ENCODE measurements around the gene CD81.
"Not testable (repeated sequence)": the region's sequence is repeated elsewhere in the genome, so short reads cannot be mapped to it uniquely, and the experiment has no call there.

The CD81 gene, protein sequence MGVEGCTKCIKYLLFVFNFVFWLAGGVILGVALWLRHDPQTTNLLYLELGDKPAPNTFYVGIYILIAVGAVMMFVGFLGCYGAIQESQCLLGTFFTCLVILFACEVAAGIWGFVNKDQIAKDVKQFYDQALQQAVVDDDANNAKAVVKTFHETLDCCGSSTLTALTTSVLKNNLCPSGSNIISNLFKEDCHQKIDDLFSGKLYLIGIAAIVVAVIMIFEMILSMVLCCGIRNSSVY

DNA sequence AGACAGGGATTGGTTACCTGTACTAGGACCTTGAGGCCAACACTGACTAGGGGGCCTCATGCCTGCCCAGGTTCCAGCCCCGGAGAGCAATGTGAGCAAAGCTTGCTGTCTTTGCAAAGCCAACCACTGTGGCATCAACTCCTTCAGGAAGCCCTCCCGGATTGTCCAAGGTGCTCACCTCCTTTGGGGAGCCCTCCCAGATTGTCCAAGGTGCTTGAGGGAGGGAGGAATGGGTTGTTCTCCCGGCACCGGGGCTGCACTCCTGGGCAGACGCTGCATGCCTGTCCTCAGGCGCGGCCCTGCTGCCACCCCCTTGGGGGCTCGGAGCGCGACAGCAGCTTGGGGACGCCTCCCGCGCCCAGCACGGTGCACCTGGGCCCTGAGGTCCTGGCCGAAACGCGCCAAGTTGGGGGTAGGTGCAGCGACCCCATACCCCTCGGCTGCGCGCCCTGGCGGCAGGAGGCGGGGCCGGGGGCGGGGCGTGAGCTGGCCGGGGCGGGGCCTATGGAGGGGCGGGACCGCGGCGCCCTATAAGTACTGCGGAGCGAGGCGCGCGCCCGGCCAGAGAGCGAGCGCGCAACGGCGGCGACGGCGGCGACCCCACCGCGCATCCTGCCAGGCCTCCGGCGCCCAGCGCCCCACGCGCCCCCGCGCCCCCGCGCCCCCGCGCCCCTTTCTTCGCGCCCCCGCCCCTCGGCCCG, at the start of gene CD81:
CD81 (plus strand) TSS at position 560 of the 701 bp plus-strand sequence. CDS start 240 bp downstream, outside the sequence.
- no peak for DNase-seq

DNA sequence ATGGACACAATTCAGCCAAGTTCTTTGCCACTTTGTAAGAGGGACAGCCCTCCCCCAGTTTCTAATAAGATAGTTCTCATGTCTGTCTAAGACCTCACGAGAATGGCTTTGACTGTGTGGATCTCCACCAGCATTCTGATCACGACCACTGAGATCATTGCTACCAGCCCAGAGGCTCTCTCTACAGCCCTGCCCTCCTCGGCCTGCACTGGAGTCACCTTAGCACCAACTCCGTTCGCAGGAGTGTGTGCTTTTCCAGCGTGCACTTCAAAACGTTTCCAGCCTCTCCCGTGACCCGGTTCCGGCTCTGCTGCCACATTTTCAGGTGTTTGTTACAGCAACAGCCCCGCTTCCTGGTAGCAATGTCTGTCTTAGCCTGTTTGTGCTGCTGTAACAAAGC, 49.1 kb upstream of the CD81 start:
- DNase-seq = no peak

DNA sequence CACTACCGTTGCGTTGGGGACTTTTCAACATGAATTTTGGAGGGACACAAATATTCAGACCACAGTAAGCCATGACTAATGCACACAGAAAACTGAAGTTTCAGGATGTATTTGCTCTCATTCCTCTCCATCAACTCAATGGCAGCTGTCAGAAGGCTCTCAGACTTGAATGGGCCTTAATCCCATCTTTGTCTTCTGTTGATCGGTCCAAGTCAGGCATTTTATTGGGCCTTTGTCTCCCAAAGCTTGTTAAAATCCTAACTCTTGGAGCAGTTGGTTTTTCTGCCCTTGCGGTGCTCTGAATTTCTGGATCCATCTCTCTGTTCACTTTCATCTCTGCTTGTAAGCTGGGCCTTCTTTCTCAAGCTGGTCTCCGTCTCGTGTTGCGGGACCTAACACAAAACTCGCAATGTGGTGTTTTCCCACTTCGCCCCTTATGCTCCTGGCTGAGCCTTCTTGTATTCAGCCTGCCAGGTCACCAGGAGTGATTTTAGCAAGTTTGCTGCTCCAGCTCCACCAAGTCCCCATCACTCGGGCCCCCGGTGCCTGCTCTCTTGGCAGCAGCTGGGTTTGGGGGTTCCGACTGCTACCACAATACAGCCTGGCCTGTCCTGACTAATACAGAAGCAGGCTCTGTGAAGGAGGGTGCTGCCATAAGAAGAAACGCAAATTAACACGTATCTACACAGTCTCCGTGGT, 48.3 kb upstream of the CD81 start:
- DNase-seq = no peak

DNA sequence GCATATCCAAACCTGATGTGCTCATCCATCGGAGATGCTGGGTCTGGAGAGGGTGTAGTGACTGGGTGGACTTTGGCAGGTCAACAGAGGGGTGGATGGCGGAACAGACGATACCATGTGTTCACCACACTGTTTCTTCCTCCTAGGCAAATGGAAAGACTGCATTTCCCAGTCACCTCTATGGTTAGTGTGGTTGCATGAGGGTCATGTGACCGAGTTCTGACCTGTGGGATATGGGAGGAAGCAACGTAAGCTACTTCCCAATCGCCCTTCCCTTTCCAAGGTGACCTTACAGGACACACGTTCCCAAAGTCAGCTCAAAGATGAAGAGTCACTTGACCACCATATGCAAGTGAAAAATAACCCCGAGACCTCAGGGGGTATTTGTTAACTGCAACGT, 47.6 kb upstream of the CD81 start:
- no peak for DNase-seq

DNA sequence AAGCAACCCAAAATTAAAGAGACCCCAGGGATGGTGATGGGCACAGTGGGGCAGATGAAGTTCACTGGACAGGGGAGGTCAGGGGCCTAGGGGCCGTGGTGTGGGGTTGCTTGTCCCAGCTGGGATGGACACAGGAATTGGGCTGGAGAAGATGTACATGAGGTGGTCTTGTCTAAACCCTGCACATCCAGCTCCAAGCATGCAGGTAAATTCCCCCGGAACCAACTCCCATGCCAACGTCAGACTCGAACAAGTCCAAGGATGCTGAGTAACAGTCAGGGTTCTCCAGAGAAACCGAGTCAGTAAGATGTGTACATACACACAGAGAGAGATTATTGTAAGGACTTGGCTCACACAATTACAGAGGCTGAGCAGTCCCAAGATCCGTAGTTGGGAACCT, 46.4 kb upstream of the CD81 start:
- no peak for DNase-seq

DNA sequence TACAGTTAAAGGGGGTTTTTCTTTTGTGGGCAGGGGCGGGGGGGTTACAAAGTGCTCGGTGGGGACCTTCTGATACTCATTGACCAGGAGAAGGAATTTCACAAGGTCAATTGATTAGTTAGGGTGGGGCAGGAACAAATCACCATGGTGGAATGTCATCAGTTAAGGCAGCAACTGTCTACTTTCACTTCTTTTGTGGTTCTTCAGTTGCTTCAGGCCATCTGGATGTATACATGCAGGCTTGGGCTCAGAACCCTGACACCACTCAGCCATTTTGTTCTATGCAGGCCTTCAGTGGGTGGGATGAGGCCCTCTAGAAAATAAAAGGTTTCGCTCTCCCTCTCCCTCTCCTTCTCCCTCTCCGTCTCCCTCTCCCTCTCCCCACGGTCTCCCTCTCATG, 45.7 kb upstream of the CD81 start:
- DNase-seq = no peak

DNA sequence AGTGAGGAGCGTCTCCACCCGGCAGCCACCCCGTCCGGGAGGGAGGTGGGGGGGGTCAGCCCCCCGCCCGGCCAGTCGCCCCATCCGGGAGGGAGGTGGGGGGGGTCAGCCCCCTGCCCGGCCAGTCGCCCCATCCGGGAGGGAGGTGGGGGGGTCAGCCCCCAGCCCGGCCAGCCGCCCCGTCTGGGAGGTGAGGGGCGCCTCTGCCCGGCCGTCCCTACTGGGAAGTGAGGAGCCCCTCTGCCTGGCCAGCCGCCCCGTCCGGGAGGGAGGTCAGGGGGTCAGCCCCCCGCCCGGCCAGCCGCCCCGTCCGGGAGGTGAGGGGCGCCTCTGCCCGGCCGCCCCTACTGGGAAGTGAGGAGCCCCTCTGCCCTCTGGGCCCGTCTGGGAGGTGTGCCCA, 44.5 kb upstream of the CD81 start:
- not testable (repeated sequence) for DNase-seq

DNA sequence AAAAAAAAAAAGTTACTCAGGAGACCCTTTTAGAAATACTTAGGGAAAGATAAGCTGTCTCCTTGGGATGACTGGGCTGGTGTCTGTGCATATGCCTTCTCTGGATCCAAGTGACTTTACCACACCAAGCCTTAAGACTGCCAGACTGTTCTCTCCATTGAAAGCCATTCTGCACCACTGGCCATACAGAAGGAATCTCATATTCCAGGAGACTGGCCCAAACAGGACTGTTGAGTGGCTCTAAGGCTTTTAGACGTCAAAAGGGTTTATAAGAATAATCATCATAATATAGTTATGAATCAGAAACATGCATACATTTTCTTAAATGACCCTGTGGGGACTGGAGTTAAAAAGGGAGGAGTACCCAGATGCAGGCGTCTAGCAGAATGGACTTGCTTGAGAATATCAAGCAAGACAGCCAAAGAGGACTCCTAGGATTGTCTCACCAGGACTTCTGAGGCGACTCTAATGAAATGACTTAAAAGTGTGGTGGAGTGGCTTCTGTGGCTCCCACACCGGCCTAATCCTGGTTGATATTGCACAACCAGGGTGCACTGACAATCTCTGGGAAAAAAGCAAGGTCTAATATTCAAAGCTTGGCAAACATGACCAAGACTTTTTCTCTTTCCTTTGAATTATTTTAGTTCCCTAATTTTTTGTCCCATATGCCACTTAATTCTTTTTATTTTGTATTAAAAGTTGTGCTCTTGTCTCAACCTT, 43.5 kb upstream of the CD81 start:
- not testable (repeated sequence) for DNase-seq

DNA sequence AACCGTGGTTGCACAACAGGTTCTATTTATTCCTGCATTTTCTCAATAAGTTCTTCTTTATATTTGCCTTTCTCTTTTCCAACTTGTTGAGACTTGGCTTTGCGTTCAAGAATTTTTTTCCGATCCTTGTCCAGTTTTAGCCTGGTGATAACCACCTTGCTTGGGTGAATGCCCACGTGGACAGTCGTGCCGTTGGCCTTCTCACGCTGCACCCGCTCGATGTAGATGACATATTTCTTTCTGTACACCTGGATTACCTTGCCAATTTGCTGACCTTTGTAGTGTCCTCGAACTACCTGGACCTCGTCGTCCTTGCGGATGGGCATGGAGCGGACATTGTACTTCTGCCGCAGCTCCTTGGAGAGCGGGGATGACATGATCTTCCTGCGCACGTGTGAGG, 41.8 kb upstream of the CD81 start:
- DNase-seq = not testable (repeated sequence)

DNA sequence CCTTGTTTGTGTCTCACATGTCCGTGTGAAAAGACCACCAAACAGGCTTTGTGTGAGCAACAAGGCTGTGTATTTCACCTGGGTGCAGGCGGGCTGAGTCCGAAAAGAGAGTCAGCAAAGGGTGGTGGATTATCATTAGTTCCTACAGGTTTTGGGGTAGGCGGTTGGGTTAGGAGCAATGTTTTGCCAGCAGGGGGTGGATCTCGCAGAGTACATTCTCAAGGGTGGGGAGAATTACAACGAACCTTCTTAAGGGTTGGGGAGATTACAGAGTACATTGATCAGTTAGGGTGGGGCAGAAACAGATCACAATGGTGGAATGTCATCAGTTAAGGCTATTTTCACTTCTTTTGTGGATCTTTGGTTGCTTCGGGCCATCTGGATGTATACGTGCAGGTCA, 38.4 kb upstream of the CD81 start:
- peak; percentile 42 for DNase-seq

DNA sequence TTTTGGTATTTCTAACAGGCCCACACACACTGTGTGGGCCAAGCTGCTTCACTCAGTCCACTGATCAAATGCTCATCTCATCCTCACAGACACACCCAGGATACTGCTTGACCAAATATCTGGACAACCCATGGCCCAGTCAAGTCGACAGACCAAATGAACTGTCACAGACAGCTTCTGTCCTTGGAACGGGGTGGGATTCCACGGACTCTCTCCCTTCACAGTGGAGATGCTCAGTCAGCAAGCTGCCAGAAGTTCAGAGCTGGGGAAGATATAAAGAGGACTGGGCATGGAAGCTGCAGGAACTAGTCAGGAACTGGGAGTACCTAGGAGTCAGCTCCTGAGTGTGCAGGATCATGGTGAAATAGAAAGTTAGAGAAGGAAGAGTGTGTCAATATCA, 34.6 kb upstream of the CD81 start:
- no peak for DNase-seq

DNA sequence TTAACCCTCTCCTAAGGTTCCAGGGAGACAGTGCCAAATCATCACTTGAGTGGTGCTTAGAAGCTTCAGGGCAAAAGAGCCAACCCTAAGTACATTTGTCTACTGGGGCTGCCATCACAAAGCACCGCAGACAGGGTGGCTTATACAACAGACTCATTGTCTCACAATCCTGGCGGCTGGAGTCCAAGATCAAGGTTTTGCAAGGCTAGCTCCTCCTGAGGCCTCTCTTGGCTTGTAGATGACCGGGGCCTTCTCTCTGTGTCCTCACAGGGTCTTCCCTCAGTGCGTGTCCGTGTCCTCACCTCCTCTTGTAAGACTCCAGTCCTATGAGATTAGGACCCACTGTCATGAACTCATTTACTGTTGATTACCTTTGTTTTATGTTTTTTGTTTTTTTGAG, 34.1 kb upstream of the CD81 start:
- DNase-seq = no peak

DNA sequence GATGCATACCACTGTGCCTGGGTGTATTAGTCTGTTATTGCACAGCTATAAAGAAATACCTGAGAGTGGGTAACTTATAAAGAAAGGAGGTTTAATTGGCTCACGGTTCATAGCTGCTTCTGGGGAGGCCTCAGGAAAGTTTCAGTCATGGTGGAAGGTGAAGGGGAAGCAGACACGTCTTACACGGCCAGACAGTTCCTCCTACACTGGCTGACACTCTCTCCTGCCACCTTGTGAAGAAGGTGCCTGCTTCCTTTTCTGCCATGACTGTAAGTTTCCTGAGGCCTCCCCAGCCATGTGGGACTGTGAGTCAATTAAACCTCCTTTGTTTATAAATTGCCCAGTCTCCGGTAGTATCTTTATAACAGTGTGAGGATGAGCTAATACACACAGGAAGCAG, 33.6 kb upstream of the CD81 start:
- no peak for DNase-seq

DNA sequence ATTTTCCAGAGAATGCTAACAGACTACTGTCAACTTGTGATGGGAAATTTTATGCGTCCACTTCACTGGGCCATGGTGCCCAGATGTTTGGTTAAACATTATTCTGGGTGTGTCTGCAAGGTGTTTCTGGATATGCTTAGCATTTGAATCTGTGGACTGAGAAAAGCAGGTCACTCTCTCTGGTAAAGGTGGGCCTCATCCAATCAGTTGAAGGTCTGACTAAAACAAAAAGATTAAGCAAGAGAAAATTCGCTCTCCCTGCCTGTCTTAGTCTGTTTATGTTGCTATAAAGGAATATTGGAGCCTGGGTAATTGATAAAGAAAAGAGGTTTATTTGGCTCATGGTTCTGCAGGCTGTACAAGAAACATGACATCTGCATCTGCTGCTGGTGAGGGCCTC, 32.1 kb upstream of the CD81 start:
- no peak for DNase-seq

DNA sequence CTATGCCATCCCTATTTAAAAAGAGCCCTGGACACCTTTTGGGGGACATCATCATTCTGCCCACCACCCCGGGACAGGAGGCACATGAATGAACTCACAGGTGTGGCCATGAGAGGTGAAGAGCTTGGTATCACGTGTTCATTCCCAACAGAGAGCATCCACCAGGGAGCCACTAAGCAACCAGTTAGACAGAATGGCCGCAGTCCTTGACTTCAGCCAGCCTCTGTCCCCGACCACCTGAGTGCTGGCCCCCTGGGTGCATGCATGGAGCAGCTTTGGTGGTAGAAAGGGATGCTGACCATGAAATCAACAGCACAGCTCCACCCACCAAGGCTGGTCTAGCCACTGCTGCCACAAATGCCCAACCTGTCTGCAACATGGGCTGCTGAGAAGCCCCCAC, 31.1 kb upstream of the CD81 start:
- DNase-seq = no peak

DNA sequence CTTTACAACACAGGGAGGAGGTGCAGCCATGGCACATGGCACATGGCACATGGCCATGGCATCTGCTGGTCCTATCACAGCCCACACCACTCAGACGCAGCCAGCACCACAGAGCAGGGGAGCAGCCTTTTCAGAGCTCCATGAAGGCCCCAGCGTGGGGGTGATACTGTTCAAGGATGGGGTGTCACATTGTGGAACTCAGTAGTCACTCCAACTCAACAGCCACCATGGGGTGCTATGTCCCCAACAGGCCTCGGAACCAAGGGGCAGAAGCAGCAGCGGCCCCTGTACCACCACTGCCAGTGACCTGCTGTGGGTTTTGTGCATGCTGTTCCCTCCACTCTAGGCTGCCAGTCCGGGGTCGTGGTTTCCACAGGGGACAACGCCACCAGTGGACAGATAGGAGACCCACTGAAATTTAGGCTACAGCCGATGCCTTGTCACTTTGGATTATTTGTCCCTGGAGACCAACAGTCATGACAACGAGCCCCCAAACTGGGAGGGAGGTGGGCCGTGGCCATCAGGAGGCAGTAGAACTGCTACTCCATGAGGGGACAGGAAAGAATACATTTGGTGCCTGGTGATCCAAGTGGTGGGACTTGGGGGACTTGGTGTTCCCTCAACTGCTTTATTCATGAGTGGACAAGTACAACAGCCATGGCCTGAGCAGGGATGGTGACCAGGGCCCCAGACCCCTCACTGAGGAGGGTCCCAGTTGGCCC, 30.4 kb upstream of the CD81 start:
- DNase-seq = no peak

DNA sequence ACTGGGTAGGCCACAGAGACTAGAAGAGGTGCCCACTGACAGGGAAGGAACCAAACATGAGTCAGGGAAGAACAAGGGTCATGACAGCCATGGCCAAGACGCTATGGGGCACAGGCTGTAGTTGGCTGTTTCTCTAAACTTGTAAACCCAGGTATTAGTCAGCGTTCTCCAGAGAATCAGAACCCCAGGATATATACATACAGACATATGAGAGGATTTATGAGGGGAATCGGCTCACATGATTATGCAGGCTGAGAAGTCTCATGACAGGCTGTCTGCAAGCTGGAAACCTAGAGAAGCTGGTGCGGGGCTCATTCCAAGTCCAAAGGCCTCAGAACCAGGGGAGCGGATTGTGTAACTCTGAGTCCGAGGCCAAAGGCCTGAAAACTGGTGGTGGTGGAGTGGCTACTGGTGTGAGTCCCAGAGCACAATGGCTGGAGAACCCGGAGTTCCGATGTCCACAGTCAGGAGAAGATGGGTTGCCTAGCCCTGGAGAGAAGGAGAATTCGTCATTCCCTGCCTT, 29.7 kb upstream of the CD81 start:
- no peak for DNase-seq

DNA sequence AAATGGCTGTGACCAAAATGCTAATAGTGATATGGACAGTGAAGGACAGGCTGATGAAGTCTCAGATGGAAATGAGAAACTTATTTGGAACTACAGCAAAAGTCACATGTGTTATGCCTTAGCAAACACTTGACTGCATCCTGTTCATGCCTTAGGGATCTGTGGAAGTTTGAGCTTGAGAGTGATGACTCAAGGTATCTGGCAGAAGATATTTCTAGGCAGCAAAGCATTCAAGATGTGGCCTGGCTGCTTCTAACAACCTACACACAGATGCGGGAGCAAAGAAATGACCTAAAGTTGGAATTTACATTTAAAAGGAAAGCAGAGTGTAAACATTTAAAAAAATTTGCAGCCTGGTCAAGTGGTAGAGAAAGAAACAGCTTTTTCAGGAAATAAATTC, 28.1 kb upstream of the CD81 start:
- DNase-seq = no peak

DNA sequence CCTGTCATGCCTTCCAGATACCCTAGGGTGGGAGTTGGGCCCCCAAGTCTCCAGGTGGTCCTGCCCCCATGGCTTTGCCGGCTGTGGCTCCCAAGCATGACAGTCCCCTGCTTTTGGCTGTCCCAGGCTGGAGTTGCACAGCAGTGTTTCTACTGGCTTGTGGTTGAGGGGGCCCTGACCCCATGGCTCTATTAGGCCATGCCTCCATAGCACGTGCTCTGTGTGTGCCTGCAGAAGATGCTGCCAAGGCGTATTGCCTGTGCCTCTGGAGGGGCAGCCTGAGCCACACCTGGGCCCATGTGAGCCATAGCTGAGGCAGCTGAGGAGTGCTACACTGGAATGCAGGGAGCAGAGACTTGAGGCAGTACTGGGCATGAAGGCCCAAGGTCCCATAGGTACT, 25.4 kb upstream of the CD81 start:
- DNase-seq = no peak

DNA sequence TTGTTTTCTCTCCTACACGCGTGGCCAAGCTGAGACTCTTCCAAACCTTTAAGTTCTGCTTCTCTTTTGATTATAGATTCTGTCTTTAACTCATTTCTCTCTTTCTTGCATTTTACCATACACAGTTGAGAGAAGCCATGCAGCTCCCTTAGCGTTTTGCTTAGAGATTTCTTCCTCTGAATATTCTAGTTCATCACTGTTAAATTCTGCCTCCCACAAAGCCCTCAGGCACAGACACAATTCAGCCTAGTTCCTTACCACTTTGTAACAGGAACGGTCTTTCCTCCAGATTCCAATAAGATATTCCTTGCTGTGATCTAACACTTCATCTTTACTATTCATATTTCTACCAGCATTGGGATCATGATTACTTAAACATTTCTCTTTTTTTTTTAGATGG, 24.7 kb upstream of the CD81 start:
- DNase-seq = no peak

DNA sequence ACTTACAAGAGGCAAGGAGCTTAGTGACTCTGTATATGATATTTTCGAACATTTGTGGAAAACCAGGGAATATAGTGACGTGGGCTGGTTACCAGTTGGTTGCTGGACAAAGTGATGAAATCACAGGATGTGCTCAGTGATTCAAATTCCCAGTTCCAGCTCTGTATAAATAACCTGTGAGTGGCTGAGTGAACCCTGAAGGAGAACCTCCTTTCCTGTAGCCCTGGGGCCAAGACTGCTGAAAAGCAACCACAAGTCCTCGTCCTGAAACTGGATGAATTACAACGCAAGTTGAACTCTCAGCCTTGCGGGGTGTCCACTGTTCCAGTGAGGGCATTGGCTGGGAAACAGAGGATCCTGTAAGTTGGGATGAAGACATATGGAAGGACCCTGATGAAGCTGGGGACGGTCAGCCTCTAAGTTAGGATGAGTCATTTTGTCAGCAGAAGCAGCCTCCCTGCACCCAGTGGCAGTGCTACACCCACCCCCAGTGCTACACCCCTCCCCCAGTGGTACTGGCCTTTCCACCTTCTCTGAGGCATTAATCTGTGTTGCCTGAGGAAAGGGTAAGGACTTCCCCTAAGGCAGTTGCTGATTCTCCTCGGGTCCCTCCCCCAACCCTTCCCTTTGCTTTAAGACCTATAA, 22.0 kb upstream of the CD81 start:
- no peak for DNase-seq

DNA sequence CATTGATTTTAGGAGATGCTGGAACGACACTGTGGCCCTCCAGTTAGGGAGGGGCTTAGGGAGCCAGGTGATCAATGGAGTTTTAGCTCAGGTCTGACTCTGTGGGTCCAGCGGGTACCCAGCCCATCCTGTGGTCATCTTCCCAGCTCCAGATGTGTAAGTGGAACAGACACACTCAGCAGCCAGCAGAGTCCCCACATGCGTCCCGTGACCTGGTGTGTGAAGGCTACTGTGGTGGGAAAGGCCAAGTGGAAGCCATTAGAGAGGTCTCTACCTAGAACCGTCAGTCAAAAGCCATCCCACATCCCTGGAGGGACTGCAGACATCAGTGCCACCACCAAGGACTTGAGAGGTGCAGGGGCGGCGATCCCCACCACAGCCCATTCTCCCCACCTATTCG, 19.9 kb upstream of the CD81 start:
- no peak for DNase-seq

Data from hematopoietic multipotent progenitor cell treated with erythropoietin and hydrocortisone succinate and interleukin-3 and kit ligand, for 6 days (in vitro differentiated cells).